Testis (tissue), 2 donors: ENCODE results near the gene TGFB1I1.
"Not testable (repeated sequence)": the region's sequence is repeated elsewhere in the genome, so short reads cannot be mapped to it uniquely, and the experiment has no call there.

Experiments
- CTCF ChIP-seq, 3 experiments: fragments of 450-650 bp in 2 of 3; fragments of 200-600 bp in 1 of 3; sonication (generic) in 1 of 3; IDR thresholded peaks; one replicate each; pipeline ENCODE4 v1.5.1; 2016 to 2019; ENCODE audit warnings: antibody characterized with exemption in 3 of 3, mild to moderate bottlenecking in 2 of 3, moderate library complexity in 1 of 3
- POLR2A ChIP-seq: fragments of 450-650 bp; IDR thresholded peaks from one replicate; pipeline ENCODE4 v1.6.1; 2017; ENCODE audit warnings: antibody characterized with exemption, mild to moderate bottlenecking, moderate library complexity

DNA sequence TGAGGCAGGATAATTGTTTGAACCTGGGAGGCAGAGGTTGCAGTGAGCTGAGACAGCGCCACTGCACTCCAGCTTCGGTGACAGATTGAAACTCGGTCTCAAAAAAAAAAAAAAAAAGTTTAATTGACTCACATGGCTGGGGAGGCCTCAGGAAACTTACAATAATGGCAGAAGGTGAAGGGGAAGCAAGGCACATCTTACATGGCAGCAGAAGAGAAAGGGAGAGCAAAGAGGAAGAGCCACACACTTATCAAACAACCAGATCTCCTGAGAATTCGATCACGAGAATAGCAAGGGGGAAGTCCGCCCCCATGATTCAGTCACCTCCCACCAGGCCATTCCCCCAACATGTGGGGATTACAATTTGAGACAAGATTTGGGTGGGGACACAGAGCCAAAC lies 26.0 kb upstream of the TGFB1I1 start:
- not testable (repeated sequence) for TF ChIP-seq CTCF (IDR thresholded peaks at IDR 0.05); POLR2A
